GM19468 (cell line): ENCODE data around the gene GRM7.

Source experiments
- ATAC-seq: cut with Tn5 transposase; IDR thresholded peaks from one replicate; pipeline ENCODE4 v1.9.1; 2021; ENCODE audit warnings: mild to moderate bottlenecking, moderate library complexity, moderate number of reproducible peaks; ENCODE audit not compliant: unreplicated experiment; ENCODE audit errors: extremely low read depth

GRM7 gene

DNA sequence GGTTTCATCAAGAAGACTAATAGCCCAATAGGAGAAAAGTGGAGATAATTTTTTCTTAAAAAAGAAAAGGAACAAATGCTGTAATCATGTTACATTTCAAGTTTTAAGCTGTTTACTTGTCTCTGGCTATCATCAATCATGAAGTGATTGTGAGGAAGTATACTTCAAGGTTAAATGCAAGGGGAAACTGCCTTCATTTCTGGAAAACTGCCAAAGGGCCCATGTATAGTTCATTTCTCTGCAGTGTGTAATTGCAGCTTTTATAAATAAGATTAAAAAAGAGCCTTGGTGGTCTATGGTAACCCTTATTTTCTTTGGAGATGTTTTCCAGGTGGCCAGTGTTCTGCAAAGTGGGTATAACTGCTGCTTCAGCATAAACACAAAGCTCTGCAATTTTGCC lies 101.9 kb downstream of the GRM7 start:
- no peak for ATAC-seq

GRCh38 chr3:6965881-6966280 lies 105.0 kb downstream of the GRM7 start:
- ATAC-seq: no peak

GRCh38 chr3:6971933-6972332 lies 111.0 kb downstream of the GRM7 start:
- ATAC-seq: no peak

DNA sequence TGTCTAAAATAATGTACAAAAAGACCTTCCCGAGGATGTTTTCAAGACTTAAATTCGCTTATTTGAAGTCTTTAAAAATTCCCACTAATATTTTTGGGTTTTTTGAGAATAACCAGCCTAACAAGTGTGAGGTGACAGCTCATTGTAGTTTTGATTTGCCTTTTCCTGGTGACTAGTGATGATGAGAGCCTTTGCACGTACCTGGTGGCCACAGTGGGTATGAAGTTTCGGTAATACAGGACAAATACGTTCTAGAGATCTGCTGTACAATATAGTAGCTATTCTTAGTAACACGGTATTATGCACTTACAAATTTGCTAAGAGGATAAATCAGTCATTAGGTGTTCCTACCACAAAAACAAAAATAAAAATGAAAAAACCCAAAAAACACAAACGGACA lies 124.9 kb downstream of the GRM7 start:
- ATAC-seq: no peak

- ATAC-seq: no peak
Measured at GRCh38 chr3:6989608-6990291, 128.8 kb downstream of the GRM7 start.

- ATAC-seq: no peak
Measured at GRCh38 chr3:6994081-6994668, 133.3 kb downstream of the GRM7 start.

- ATAC-seq: no peak
Measured at GRCh38 chr3:7000501-7000900, 139.6 kb downstream of the GRM7 start.

DNA sequence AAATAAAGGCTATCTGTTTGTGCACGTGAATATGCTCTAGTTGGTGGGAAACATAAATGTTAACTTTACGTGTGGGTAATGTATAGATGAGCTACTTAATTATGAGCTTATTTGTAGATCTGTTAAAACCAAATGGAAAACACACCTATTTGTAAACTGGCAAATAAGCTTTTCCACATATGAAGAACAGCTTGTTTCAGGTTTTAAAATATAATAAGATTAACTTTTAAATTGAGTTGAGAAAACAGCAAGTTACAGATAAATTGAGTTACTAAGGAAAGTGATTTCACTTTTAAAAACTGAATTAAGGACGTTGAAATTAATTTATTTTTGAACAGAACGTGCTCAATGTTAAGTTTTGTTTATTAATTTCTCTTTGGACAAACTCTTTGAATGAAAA lies 140.5 kb downstream of the GRM7 start:
- ATAC-seq: no peak

GRCh38 chr3:7015683-7016440 lies 154.9 kb downstream of the GRM7 start:
- ATAC-seq: no peak

DNA sequence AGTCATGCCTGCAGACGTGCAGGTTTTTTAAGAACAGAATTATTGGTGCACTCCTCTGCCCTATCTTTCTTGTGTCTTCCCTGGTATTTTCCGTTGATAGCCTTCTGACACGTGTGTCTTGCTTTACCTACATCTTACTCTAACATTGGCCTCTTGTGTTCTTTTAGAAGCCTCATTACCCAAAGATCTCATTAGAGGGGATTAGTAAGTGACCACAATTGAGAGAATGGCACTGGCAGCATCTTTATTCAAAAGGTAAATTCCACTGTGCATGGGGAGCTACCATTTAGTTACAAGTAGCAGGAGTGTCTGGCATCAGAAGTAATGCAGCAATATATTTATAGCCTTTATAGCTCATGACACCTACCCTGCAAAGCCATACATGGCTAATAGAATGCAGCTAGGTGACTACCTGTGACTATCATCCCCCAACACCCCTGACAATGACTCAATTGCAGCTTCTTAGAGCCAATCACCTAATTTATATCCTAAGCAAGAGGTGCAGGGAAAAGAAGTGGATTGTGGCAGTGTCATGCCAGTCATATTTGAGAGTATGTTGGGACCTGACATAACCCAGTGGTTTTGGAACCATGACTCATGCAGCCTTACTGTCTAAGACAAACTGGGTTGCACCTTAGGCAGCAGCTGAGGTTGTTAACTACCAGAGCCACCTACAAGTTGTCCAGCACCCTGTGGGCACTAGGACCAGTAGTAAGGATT lies 164.8 kb downstream of the GRM7 start:
- ATAC-seq: no peak

GRCh38 chr3:7029562-7029961 lies 168.6 kb downstream of the GRM7 start:
- no peak for ATAC-seq

DNA sequence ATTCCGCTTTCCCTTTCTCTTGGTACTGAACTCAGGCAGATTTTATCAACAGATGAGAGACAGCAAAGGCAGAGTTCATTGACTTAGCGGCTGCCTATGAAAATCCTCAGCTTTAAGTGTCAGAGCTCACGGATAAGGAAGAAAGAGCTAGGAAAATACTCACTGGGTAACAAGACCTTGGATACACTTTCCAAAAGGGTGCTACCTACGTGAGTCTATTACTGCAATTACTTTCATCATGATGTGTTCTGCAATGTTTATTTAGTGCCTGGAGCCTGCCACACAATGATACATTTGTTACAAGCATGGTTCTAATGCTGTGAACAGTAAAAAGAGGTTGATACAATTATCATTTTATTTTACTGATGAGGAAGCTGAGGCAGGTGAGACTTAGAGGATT lies 177.5 kb downstream of the GRM7 start:
- ATAC-seq: no peak

GRCh38 chr3:7062714-7063113 lies 201.8 kb downstream of the GRM7 start:
- no peak for ATAC-seq

- no peak for ATAC-seq
Measured at GRCh38 chr3:7070461-7070860, 209.5 kb downstream of the GRM7 start.

DNA sequence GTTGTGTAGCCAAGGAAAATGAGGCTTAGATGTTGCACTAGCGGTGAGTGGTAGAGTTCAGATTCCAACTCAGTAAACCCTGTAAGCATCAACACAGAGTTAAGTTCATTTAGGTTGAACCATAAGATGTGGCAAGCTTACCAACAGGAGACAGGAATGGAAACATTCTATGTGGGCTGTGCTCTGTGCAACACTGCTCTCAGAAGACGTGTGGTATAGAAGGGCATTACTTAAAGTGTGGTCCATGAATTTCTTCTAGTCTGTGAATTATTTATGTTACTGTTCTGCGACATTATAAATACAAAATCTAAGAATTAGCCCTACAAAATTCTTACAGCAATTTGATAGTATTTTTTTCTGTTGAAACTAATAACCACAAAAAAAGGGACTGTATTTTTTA lies 213.3 kb downstream of the GRM7 start:
- ATAC-seq: no peak

DNA sequence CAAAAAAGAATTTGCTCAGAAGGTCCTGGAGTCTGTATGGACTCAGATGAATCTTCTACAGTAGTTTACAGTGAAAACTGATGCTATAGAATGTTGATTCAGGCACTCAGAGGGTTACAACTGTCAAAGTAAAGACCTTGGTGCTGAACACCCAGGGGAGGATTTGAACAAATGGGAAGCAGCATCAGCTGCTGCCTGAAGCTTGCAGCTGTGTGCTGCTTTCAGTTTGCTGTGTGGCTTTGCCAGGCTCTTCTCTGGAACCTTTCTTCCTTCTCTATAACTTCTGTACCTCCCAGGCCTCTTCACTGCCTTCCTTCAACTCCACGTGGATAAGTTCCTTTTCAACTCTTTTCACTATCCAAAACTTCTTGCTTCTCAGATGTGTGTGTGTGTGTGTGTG lies 214.2 kb downstream of the GRM7 start:
- no peak for ATAC-seq

GRCh38 chr3:7075901-7076300 lies 215.0 kb downstream of the GRM7 start:
- ATAC-seq: no peak

DNA sequence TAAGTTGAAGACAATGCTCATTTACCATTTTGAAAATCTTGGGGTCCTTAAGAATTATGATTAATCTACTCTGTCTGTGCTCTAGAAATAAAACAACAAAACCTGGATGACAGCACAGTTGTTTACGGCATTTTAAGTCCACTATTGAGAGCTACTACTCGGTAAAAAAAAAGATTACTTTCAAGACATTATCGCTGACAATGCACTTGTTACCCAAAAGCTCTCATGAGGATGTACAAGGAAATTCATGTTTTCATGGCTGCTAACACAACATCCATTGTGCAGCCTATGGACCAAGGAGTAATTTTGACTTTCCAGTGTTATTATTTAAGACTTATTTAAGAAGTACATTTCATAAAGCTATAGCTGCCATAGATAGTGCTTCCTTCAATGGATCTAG lies 221.3 kb downstream of the GRM7 start:
- no peak for ATAC-seq

DNA sequence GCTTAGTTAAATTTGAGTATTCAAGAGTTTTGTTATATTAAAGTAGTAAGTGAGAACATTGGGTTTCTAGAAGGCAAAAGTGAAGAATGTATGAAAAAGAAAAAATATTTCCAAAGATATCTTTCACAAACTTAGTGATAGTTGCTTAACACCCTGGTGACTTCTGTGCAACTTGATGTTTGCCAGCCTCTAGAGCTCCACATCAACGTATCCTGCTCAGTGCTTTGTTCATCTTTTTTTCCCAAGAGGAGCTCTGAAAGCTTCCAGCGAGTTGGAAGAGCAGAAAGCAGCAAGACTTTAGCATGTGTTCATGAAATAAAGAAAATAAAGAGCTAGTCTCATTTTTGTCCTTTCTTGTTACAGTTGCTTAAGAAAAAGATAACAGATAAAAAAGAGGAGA lies 225.5 kb downstream of the GRM7 start:
- no peak for ATAC-seq

- ATAC-seq: no peak
Measured at GRCh38 chr3:7095116-7095515, 234.2 kb downstream of the GRM7 start.

DNA sequence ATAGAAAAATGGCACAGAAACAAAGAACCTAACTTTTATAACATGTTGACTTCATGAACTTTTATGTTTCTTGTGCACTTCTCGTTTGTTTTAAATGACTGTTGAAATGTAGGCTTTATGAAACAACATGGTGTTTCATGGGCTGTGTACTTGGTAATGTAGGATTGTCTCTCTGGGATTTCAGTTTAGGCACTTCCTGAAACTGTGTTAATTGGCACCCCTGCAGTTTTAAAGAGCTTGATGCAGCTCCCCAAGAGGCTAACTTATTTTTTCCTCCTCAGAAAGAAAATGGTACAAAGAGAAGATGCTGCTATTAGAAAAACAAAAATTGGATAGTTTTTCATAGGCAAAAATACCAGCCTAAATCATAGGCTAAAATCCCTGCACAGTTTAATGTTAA lies 239.2 kb downstream of the GRM7 start:
- no peak for ATAC-seq
